ENCODE measurements around the gene FIZ1.

The FIZ1 gene

DNA sequence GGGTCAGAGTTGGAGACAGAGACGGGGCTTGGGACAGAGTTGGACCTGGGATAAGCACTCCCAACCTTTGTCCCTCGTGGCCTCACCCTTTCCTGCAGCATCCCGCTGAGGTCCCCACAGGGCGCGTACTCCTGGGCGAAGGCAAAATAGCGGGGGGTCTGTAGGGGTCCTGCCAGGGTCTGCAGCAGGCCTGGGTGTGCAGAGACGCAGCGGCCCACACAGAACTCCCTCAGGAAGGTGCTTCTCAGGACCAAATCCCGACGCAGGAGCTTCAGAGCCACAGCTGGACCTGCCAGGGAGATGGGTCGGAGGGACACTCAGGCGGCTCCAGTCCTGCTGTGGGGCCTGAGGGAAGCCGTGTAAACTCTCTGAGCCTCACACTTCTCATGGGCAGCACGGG is 55.3 kb downstream of the FIZ1 start:
- no peaks in the 10 kb centered on the region; the same call in 1 of the 2 replicates for H3K4me1 ChIP-seq (ENCODE audit: control insufficient read depth, insufficient read depth, low read length)
- H3K4me3 ChIP-seq (ENCODE audit: low read depth, low read length): no peak overlapping the region
- no peaks in the 10 kb centered on the region for H3K9me3 ChIP-seq (ENCODE audit: control insufficient read depth, insufficient read depth, low read depth, low read length)
- CTCF ChIA-PET: no interaction called here
- POLR2A ChIA-PET: interaction anchor here (0.6 kb wide), 1 partner anchor 9 kb away, joined by 4 read pairs; no protein-coding TSS in a partner anchor
- TF ChIP-seq ZNF324 (tag by site-specific recombination; IDR thresholded peaks at IDR 0.05): no peak
- no peak overlapping the region for H3K27ac ChIP-seq (ENCODE audit: extremely low read depth, low read depth, low read length)
- H3K36me3 ChIP-seq (ENCODE audit: control insufficient read depth in 2 of 2, insufficient read depth in 1 of 2, low read length in 2 of 2): no peaks in the 10 kb centered on the region

DNA sequence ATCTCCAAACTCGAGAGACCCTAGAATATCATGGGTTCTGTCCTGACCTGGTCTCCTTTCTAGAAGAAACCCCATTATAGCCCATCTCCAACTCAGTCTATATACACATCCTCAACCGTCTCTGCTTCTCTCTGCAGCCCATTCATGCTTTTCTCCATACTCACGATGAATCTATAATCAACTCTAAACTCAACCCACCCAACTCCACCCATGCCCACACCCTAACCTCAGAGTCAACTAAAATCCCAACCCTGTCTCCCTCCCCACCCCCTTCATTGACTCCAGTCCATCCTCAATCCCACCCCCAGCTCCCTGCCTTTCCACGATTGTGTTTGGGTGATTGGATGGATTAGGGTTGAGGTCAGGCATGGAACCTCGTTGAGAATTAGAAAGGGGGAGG is 55.8 kb downstream of the FIZ1 start:
- TF ChIP-seq KLF1 (tag by site-specific recombination; IDR thresholded peaks at IDR 0.05): peak; percentile 96
- TF ChIP-seq ZBTB49 (tag by site-specific recombination; IDR thresholded peaks at IDR 0.05; ENCODE audit: low read depth): no peak
- no peak for TF ChIP-seq ZNF239 (tag by site-specific recombination; IDR thresholded peaks at IDR 0.05)
- TF ChIP-seq ZNF416 (tag by site-specific recombination; IDR thresholded peaks at IDR 0.05): no peak
- no peak for TF ChIP-seq ZNF223 (tag by site-specific recombination; IDR thresholded peaks at IDR 0.05)
- H3K9me3 ChIP-seq (ENCODE audit: control insufficient read depth, insufficient read depth, low read depth, low read length): no peaks in the 10 kb centered on the region
- no peak overlapping the region for H3K27ac ChIP-seq (ENCODE audit: extremely low read depth, low read depth, low read length)
- ChIA-PET POLR2A (interaction anchor here (0.6 kb wide), 1 partner anchor 9 kb away, joined by 4 read pairs; no protein-coding TSS in a partner anchor), CTCF (no interaction called here)
- no peaks in the 10 kb centered on the region for H3K36me3 ChIP-seq (ENCODE audit: control insufficient read depth in 2 of 2, insufficient read depth in 1 of 2, low read length in 2 of 2)
- H3K4me1 ChIP-seq (ENCODE audit: control insufficient read depth, insufficient read depth, low read length): no peaks in the 10 kb centered on the region; the same call in 1 of the 2 replicates
- H3K4me3 ChIP-seq (ENCODE audit: low read depth, low read length): no peak overlapping the region

GRCh38 chr19:55542292-55542855 is 56.9 kb downstream of the FIZ1 start:
- POLR2A ChIA-PET: no interaction called here
- H3K4me3 ChIP-seq (ENCODE audit: low read depth, low read length): no peak overlapping the region
- no peak overlapping the region for H3K27ac ChIP-seq (ENCODE audit: extremely low read depth, low read depth, low read length)
- H3K36me3 ChIP-seq (ENCODE audit: control insufficient read depth in 2 of 2, insufficient read depth in 1 of 2, low read length in 2 of 2): no peaks in the 10 kb centered on the region
- CTCF ChIA-PET: no interaction called here
- no peaks in the 10 kb centered on the region for H3K4me1 ChIP-seq (ENCODE audit: control insufficient read depth, insufficient read depth, low read length)
- no peaks in the 10 kb centered on the region for H3K9me3 ChIP-seq (ENCODE audit: control insufficient read depth, insufficient read depth, low read depth, low read length)
- TF ChIP-seq KLF17 (tag by site-specific recombination; IDR thresholded peaks at IDR 0.05): no peak
- TF ChIP-seq ZNF391 (tag by site-specific recombination; IDR thresholded peaks at IDR 0.05; ENCODE audit: borderline replicate concordance, low read depth): no peak
- no peak for TF ChIP-seq ZNF112 (tag by site-specific recombination; IDR thresholded peaks at IDR 0.05)
- no peak for TF ChIP-seq MEIS1 (CRISPR knock-in tag; IDR thresholded peaks at IDR 0.05; ENCODE audit: borderline replicate concordance)
- peak; percentile 91 for TF ChIP-seq ZFHX2 (tag by site-specific recombination; conservative IDR thresholded peaks at IDR 0.05)
- TF ChIP-seq HOXD13 (CRISPR knock-in tag; IDR thresholded peaks at IDR 0.05; ENCODE audit: borderline replicate concordance): no peak
- no peak for TF ChIP-seq ZNF202 (tag by site-specific recombination; IDR thresholded peaks at IDR 0.05; ENCODE audit: borderline replicate concordance)
- TF ChIP-seq ZNF544 (tag by site-specific recombination; IDR thresholded peaks at IDR 0.05): no peak
- TF ChIP-seq ZNF23 (tag by site-specific recombination; IDR thresholded peaks at IDR 0.05; ENCODE audit: borderline replicate concordance): no peak
- TF ChIP-seq ZBTB17 (tag by site-specific recombination; IDR thresholded peaks at IDR 0.05): peak; percentile 89
- no peak for TF ChIP-seq ZNF670 (tag by site-specific recombination; IDR thresholded peaks at IDR 0.05; ENCODE audit: low read depth)
- no peak for TF ChIP-seq ZXDB (tag by site-specific recombination; IDR thresholded peaks at IDR 0.05)
- TF ChIP-seq ZNF2 (tag by site-specific recombination; IDR thresholded peaks at IDR 0.05): no peak
- TF ChIP-seq EGR2 (tag by site-specific recombination; IDR thresholded peaks at IDR 0.05; ENCODE audit: low read depth): peak; percentile 98
- peak; percentile 95 for TF ChIP-seq ZNF366 (tag by site-specific recombination; conservative IDR thresholded peaks at IDR 0.05)
- TF ChIP-seq ZNF404 (tag by site-specific recombination; IDR thresholded peaks at IDR 0.05): no peak
- TF ChIP-seq, protein P1, sequence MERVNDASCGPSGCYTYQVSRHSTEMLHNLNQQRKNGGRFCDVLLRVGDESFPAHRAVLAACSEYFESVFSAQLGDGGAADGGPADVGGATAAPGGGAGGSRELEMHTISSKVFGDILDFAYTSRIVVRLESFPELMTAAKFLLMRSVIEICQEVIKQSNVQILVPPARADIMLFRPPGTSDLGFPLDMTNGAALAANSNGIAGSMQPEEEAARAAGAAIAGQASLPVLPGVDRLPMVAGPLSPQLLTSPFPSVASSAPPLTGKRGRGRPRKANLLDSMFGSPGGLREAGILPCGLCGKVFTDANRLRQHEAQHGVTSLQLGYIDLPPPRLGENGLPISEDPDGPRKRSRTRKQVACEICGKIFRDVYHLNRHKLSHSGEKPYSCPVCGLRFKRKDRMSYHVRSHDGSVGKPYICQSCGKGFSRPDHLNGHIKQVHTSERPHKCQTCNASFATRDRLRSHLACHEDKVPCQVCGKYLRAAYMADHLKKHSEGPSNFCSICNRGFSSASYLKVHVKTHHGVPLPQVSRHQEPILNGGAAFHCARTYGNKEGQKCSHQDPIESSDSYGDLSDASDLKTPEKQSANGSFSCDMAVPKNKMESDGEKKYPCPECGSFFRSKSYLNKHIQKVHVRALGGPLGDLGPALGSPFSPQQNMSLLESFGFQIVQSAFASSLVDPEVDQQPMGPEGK (tag by site-specific recombination; IDR thresholded peaks at IDR 0.05): no peak

All from HEK293 (cell line).